Measurements from ENCODE around the gene STPG3. TPM values are rescaled to one million over a fixed set of nuclear protein-coding genes. Genes with fewer than 3 reads are reported as not detected.

STPG3 gene
- total and polyA plus RNA-seq, 2 of the 13 experiments (the other 11 are each of a cell fraction or from before 2014, with no cell fraction given), result not detected

DNA sequence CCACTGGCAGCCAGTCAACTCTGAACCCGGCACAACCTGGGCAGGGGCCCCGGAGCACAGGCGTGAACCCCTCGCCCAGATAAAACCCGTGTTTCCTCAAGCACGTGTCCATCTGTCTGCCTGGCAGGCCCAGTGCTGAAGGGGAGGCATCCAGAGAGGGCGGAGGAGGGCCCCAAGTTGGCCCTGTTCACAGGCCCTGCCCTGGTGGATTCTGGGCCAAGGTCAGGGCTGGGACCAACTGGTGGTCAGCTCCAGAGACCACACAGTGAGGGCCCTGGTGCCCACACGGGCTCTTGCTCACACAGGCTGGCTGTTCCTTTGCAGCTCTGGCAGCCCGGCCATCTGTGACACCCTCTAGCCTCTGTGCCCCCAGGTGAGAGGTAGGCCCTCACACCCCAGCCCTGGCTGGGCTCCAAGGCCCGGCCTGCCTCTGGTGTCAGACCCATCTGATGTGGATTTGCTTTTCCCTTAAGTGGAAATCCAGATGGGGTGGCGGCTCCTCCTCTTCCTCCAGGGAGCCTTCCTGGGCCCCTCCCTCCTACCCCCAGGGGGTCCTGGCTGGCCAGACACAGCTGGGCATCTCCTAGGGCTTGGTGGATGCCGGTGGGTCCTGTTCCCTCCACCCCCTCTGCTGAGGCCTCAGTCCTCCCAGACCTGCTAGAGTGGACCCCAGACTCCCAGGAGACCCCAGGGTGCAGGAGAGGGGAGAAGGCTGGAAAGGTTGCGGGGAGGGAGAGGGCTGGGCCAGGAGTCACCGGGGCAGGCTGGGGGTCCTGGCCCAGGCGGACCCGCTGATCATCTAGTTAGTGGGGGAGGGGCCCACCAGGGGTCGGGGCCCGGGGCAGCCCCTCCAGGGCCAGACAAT lies 525 bp upstream of the STPG3 start:
- peaks cover 2 to 9% of the 10 kb centered on the region in 2 experiments; a peak in 2 of 5 replicates for H3K27me3 ChIP-seq (ENCODE audit: control insufficient read depth in 1 of 2, insufficient read depth in 2 of 2, low read length in 2 of 2)
- WGBS (ENCODE audit: low lambda C conversion rate), result no CpG with 5 or more reads among the region's 18 CpGs
- intact Hi-C loops (cut with micrococcal nuclease; ENCODE audit: unreplicated experiment), result no loop called here
- peak overlapping the region; percentile 48 for H3K4me2 ChIP-seq (ENCODE audit: low read depth, low read length)
- H4K20me1 ChIP-seq (ENCODE audit: insufficient read depth, low read length), result no peaks in the 10 kb centered on the region
- DNase-seq (ENCODE audit: low spot score) (no peak), ATAC-seq (peak; percentile 12), FAIRE-seq (no peak)
- H3K9ac ChIP-seq (ENCODE audit: insufficient read depth, low read depth, low read length), result peak overlapping the region; percentile 14; the same call in 1 of the 2 replicates
- H3K4me3 ChIP-seq (replicated peaks in 1 of 3; ENCODE audit: insufficient read depth in 1 of 3, low read depth in 2 of 3, low read length in 3 of 3), result peak overlapping the region in 1 of 3 experiments; percentile 15; a peak in 1 of 6 replicates
- H3K4me1 ChIP-seq (ENCODE audit: insufficient read depth, low read length), result peaks cover 78% of the 10 kb centered on the region
- H3K27ac ChIP-seq (ENCODE audit: extremely low read length, insufficient read depth, low read length), result no peak overlapping the region
- ChIA-PET POLR2A (interaction anchor here (1.2 to 14.2 kb wide), 2 partner anchors 8 to 26 kb away, joined by 3 to 317 read pairs; partner anchors contain the start of gene TUBB4B), CTCF (ENCODE audit: low intra/inter-chr PET ratio, low total read pairs) (no interaction called here)
- BruUV-seq (replicated peaks), result no TSS peak
- peaks cover 3% of the 10 kb centered on the region for H3K79me2 ChIP-seq (ENCODE audit: insufficient read depth, low read length)
- in situ Hi-C loops (cut with HindIII; ENCODE audit: extremely low pct_ligation_motif_present, low pct_unique_long_range_greater_than_20kb), result no loop called here
- no peak overlapping the region for H2AFZ ChIP-seq (ENCODE audit: low read length)
- no peaks in the 10 kb centered on the region for H3K9me3 ChIP-seq (ENCODE audit: low read length)
- H3K36me3 ChIP-seq (replicated peaks in 1 of 2; ENCODE audit: control insufficient read depth in 1 of 2, insufficient read depth in 2 of 2, low read length in 2 of 2), result no peaks in the 10 kb centered on the region
- TF ChIP-seq HNRNPL (IDR thresholded peaks at IDR 0.05; ENCODE audit: low read depth, low read length), result peak; percentile 62; the same call in 1 of the 2 replicates
- TF ChIP-seq SUZ12 (IDR thresholded peaks at IDR 0.05; ENCODE audit: low read depth, low read length), result no peak
- TF ChIP-seq, protein P1, sequence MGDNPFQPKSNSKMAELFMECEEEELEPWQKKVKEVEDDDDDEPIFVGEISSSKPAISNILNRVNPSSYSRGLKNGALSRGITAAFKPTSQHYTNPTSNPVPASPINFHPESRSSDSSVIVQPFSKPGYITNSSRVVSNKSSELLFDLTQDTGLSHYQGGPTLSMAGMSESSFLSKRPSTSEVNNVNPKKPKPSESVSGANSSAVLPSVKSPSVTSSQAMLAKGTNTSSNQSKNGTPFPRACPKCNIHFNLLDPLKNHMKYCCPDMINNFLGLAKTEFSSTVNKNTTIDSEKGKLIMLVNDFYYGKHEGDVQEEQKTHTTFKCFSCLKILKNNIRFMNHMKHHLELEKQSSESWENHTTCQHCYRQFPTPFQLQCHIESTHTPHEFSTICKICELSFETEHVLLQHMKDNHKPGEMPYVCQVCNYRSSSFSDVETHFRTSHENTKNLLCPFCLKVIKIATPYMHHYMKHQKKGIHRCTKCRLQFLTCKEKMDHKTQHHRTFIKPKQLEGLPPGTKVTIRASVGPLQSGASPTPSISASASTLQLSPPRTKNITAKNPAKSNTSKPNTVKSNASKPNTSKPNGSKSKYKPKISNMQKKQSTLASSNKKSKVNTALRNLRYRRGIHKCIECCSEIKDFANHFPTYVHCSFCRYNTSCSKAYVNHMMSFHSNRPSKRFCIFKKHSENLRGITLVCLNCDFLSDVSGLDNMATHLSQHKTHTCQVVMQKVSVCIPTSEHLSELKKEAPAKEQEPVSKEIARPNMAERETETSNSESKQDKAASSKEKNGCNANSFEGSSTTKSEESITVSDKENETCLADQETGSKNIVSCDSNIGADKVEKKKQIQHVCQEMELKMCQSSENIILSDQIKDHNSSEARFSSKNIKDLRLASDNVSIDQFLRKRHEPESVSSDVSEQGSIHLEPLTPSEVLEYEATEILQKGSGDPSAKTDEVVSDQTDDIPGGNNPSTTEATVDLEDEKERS (CRISPR knock-in tag; IDR thresholded peaks at IDR 0.05), result no peak
- TF ChIP-seq AFF4 (CRISPR knock-in tag; IDR thresholded peaks at IDR 0.05), result no peak
- TF ChIP-seq ZNF543 (CRISPR knock-in tag; IDR thresholded peaks at IDR 0.05), result no peak
- no peak for TF ChIP-seq ZNF572 (CRISPR knock-in tag; IDR thresholded peaks at IDR 0.05)
- TF ChIP-seq ARID4A (CRISPR knock-in tag; IDR thresholded peaks at IDR 0.05; ENCODE audit: borderline replicate concordance), result peak; percentile 50; the same call in 1 of the 2 replicates
- TF ChIP-seq FOXA3 (CRISPR knock-in tag; IDR thresholded peaks at IDR 0.05), result no peak
- no peak for TF ChIP-seq ZFAT (CRISPR knock-in tag; conservative IDR thresholded peaks at IDR 0.05)
- TF ChIP-seq ZFP41 (CRISPR knock-in tag; IDR thresholded peaks at IDR 0.05; ENCODE audit: borderline replicate concordance), result no peak
- no peak for TF ChIP-seq ZNF44 (CRISPR knock-in tag; IDR thresholded peaks at IDR 0.05)

Measured in HepG2 (cell line).